OCI-LY7 (cell line): ENCODE measurements around the gene SETD1B.
"Not testable (repeated sequence)": the region's sequence is repeated elsewhere in the genome, so short reads cannot be mapped to it uniquely, and the experiment has no call there.

Source experiments
- EZH2phosphoT487 ChIP-seq: fragments of 200-600 bp; sonication (generic); IDR thresholded peaks from 2 replicates; pipeline ENCODE4 v1.6.1; 2018; ENCODE audit warnings: low read depth, borderline replicate concordance, mild to moderate bottlenecking, mixed run types, antibody characterized with exemption, low read length, moderate library complexity, mixed read lengths
- TF ChIP-seq, protein P1 (sequence below): fragments of 200-600 bp; sonication (generic); conservative IDR thresholded peaks from 2 replicates; pipeline ENCODE4 v1.5.1; 2014; ENCODE audit warnings: mild to moderate bottlenecking, antibody characterized with exemption, low read length, moderate library complexity, mixed read lengths

DNA sequence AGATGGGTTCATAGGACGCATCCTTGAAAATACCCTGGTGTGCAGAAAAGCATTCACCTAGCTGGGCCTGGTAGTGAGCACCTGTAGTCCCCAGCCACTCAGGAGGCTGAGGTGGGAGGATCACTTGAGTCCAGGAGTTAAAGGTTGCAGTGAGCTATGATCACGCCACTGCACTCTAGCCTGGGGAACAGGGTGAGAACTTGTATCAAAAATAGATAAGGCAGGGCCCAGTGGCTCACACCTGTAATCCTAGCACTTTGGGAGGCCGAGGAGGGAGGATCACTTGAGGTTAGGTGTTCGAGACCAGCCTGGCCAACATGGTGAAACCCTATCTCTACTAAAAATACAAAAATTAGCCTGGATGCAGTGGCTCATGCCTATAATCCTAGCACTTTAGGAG is 56.9 kb downstream of the SETD1B start:
- TF ChIP-seq, protein P1, sequence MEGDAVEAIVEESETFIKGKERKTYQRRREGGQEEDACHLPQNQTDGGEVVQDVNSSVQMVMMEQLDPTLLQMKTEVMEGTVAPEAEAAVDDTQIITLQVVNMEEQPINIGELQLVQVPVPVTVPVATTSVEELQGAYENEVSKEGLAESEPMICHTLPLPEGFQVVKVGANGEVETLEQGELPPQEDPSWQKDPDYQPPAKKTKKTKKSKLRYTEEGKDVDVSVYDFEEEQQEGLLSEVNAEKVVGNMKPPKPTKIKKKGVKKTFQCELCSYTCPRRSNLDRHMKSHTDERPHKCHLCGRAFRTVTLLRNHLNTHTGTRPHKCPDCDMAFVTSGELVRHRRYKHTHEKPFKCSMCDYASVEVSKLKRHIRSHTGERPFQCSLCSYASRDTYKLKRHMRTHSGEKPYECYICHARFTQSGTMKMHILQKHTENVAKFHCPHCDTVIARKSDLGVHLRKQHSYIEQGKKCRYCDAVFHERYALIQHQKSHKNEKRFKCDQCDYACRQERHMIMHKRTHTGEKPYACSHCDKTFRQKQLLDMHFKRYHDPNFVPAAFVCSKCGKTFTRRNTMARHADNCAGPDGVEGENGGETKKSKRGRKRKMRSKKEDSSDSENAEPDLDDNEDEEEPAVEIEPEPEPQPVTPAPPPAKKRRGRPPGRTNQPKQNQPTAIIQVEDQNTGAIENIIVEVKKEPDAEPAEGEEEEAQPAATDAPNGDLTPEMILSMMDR, result not testable (repeated sequence)
- not testable (repeated sequence) for TF ChIP-seq EZH2phosphoT487
